GM21367 (cell line): Measurements from ENCODE around the gene PTPRK.
"Not testable (repeated sequence)": the region's sequence is repeated elsewhere in the genome, so short reads cannot be mapped to it uniquely, and the experiment has no call there.

Experiments used
- ATAC-seq: cut with Tn5 transposase; IDR thresholded peaks from one replicate; pipeline ENCODE4 v1.9.1; 2021; ENCODE audit not compliant: unreplicated experiment

PTPRK gene

GRCh38 chr6:128446497-128446896 lies 73.9 kb downstream of the PTPRK start:
- no peak for ATAC-seq

GRCh38 chr6:128443553-128443952 lies 76.8 kb downstream of the PTPRK start:
- ATAC-seq, result no peak

GRCh38 chr6:128439627-128440026 lies 80.8 kb downstream of the PTPRK start:
- ATAC-seq, result no peak

GRCh38 chr6:128438393-128438792 lies 82.0 kb downstream of the PTPRK start:
- ATAC-seq, result no peak

- no peak for ATAC-seq
Observed at GRCh38 chr6:128437685-128438084, 82.7 kb downstream of the PTPRK start.

DNA sequence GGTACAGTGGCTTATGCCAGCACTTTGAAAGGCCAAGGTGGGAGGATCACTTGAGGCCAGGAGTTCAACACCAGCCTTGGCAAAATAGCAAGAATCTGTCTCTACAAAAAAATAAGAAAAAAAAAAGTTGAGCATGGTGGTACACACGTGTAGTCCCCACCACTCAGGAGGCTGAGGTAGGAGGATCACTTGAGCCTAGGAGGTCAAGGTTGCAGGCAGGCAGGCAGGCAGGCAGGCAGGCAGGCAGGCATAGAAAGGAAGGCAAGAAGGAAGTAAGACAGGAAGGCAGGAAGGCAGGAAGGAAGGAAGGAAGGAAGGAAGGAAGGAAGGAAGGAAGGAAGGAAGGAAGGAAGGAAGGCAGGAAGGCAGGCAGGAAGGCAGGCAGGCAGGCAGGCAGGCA lies 85.6 kb downstream of the PTPRK start:
- ATAC-seq, result not testable (repeated sequence)

DNA sequence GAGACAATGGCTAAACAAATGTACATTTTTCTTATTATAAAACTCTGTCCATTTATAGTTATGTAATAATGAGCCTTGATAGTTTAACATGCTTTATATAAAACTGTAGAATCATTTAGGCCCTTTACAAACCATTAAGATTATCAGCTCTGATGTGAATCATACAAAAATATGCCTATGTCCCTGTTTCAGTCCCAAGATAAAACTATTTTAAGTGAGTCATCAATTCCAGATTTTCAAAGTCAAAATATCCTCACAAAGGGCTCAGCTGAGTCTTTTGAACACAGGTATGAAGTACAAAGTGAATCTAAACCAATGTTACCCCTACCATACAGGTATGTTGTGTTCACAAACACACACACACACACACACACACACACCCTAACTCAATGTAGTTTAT lies 88.0 kb downstream of the PTPRK start:
- no peak for ATAC-seq

DNA sequence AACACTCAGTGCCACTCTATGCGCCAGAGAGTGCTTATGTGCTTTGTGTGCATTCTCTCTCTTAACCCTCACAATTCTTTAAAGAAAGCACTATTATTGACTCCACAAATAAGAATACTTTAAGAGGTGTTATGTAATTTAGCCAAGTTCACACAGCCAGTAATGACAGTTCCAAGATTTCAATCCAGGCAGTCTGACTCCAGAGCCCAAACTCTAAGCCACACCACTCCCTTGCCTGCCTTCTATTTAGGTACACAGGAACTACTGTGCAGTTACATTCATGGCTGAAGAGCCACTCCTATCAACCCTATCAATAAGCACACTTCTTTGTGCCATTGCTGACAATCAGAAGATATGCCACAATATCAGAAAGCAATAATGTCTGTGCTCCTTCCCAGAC lies 93.3 kb downstream of the PTPRK start:
- no peak for ATAC-seq

DNA sequence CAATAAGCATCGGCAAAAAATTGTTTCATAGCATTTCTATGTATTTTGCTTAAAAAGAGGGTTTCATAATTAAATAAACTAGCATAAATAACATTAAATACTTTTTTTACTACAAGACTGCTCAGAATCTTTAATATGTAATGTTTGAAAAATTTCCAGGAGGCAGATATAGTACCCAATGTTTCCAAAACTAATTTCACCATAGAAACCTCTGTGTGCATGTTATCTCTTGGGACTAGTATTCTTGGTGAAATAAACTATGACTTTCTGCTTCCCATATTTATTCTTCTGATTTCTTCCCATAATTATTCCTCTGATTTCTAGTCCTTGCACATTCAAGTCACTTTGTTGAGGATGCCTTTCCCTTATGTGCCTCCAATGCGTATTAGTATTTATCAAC lies 94.5 kb downstream of the PTPRK start:
- no peak for ATAC-seq

DNA sequence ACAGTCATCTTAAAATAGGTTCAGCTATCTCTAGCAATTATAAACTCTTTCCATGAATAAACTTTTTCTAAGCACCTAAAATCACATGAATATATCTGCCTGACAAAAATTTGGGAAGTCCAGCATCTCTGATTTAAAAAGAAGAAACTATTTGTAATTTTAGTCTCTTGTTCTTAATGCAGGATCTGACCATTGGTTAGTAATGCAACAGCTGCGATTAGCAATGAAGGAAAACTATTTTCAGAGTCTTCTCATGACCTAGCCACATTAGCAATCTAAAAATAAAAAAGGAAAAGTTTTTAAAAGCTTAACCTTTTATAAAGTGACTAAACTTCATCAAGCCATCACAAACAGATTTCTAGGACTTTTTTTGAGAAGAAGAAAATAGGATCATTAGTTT lies 97.5 kb downstream of the PTPRK start:
- no peak for ATAC-seq

GRCh38 chr6:128422200-128422599 lies 98.2 kb downstream of the PTPRK start:
- ATAC-seq, result no peak

GRCh38 chr6:128421788-128422187 lies 98.6 kb downstream of the PTPRK start:
- no peak for ATAC-seq

- ATAC-seq, result no peak
Observed at GRCh38 chr6:128417698-128418097, 102.7 kb downstream of the PTPRK start.

DNA sequence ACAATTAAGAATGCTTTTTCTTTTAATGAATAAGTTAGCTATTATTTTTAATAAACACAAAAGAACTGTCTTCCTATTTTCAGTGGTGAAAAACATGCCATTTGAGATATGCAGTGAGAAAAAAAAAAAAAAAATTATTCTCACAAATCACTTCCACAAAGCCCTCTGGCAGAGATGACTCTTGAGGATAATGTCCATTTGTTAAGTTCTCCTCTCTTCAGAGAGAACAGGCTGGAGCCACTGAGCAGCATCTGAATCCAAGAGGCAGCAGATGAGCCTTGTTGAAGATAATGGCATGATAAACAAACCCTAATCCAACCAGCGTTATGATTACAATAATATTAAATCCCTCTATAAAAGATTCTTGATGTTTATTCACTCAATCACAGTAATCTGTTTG lies 105.0 kb downstream of the PTPRK start:
- no peak for ATAC-seq

DNA sequence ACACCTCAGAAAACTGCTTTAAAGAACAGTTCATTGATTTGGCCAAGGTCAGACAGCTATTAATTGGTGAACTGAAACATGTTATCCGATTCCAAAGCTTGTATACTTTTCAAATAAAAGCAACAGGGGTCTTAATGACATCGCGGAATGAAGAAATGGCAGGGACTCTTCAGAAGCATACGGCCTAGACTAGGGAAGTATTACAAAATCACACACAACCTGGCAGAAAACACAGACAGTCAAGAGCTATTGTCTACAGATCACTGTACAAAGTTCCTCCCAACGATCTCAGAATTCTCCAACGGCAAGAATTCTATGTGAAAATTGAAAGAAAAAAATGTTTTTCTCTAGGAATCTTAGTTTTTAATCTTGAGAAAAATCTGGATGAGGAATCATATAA lies 105.5 kb downstream of the PTPRK start:
- ATAC-seq, result no peak

DNA sequence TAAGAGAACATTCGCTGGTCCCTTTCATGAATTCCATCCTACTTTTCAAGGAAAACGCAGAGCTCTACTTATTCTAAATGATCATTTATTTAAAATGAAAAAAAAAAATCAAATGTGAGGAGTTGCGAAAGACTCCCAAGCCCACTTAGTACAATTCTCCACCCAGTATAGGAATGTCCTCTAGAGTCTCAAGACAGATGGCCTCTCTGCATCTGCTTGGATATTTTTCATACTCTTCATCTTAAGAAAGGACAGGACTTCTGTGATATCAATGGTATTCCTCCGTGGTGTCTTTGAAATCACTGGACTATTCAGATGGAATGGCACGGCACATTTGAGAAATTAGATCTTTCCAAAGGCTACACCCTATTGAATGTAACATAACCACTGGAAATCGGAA lies 107.1 kb downstream of the PTPRK start:
- ATAC-seq, result no peak

DNA sequence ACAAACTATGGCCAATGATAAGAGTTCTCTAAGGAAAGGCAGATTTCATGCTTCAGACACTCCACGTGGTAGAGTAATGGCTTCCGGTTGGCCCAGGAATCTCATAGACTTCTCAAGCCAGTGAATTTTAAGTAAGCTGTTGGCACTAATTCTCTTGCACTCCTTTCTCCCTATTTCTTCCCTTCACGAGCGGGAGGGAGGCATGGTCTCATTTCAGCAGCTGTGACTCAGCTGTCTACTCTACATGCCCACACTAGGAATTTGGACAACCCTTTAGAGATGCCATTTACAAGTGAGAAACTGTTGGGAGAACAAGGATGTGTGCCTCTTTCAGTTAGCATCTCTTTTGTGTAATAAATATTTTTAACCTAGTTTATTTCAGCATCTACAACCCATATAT lies 107.7 kb downstream of the PTPRK start:
- no peak for ATAC-seq

GRCh38 chr6:128410584-128410983 lies 109.8 kb downstream of the PTPRK start:
- no peak for ATAC-seq

DNA sequence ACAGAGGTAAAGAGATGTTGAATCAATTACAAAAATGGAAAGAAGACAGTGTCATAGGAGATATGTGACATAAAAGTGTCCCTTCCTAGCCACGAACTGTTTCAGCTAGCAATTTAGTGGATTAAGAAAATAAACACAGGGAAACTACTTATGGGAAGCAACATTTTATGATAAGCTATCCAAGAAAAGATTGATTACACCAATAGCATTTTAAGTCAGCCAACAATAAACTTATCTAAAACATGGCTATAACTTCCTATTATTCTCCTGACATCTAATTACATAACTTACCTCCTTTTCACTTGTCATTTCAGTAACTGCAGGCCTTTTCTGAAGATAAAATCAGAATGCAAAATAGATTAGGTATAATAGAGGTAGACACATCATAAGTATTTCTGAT lies 111.4 kb downstream of the PTPRK start:
- no peak for ATAC-seq

GRCh38 chr6:128406453-128406852 lies 113.9 kb downstream of the PTPRK start:
- ATAC-seq, result no peak

DNA sequence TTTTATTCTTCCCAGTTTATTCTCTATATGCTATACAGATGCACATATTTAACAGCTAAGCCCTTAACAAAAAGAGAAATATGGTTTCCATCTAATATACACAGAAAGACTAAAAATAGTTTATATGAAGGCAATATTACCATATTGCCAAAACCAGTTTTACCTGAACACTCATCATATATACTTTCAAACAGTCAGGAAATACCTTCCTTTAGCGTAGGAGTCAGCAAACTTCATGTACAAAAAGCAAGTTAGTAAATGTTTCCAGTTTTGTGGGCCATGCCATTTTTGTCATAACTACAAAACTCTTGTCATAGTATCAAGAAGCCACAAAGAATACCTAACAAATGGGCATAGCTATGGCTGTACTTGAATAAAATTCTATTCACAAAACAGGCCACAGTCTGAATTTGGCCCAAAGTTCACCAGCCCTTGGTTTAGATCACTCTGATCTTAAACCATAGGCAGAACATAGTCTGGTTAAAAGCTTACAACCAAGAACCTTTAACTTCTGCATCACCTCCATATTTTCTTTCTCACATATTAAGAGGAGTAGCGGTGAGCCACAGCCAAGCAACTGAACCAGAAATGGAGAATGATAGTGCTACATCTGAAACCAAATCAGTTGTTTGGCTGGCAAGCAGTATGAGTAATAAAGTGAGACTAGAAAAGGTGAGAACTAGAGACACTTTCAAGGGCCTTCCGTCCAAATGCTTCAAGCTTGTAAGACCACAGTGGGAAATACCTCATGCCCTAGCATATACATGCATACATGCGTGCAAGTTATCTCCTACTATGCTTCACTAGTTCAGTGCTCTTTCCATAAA lies 116.6 kb downstream of the PTPRK start:
- no peak for ATAC-seq

DNA sequence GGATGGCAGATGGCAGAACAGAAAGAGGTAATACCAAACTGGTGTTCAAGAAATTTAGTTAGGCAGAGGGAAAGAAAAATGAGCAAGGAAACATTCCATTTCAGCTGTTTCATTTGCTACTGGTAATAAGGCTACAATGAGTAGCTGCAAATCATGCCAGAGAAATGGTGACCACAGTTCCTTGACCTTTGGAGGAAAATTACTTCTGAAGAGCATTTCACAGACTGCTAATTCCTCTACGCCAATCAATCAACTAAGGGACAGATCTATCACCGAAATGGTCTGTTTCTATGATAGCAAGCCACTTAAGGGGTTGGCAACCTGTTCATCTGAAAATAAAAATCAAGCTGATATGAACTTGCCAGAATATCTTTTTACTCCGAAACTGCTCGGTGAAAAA lies 119.5 kb downstream of the PTPRK start:
- ATAC-seq, result no peak

GRCh38 chr6:128397996-128398395 lies 122.4 kb downstream of the PTPRK start:
- ATAC-seq, result no peak
